HG03097 (cell line): ENCODE measurements around the gene MRPL39.
A peak's percentile ranks its signal among the peaks of the same experiment; 100 is the strongest.
"Not testable (repeated sequence)": the region's sequence is repeated elsewhere in the genome, so short reads cannot be mapped to it uniquely, and the experiment has no call there.

Experiments
- ATAC-seq: cut with Tn5 transposase; IDR thresholded peaks from one replicate; pipeline ENCODE4 v1.9.1; 2021; ENCODE audit not compliant: unreplicated experiment, low FRiP score

MRPL39 gene

DNA sequence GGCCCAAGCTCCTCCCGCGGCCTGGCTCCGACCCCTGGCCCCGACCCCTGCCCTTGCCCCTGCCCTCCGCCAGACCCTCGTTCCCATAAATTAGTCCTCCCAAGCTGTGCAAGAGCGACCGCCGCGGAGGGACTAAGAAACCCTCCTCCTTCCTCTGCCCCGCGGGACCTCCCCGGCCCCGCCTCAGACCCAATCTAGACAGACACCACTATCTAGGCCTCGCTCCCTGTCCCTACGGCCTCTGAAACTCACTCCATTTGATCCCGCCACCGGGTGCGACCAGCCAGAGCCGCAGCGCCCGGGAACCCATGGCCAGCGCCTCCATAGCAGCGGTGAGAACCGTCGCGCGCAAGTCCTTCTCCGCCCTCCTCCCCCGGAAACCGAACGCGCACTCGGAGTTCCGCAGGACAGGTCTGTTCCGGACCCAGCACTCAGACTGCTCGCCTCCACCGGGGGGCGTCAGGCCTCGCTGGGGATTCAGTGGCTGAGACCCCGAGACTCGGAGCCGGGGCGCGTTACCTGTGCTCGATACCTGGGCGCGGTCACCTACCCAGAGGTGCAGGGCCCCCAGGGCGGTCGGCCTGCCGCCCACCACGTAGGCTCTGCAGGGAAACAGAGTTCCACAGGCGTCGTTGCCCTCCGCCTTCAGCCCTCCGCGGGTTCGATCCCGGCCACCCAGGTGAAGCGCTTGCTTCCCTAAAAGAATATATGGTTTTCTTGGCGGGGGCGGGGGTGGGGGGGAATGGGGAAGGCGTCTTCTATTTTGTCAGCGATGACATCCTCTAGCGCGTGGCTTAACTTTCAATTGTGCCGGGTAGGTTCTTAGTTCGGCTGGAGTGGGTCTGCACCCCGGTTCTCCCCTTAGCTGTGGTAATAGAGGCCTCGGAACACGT is at the start of gene MRPL39:
MRPL39 (minus strand) TSS at position 331 of the 893 bp plus-strand sequence; CDS start at position 325, 6 bp downstream.
- ATAC-seq: peak; percentile 92

DNA sequence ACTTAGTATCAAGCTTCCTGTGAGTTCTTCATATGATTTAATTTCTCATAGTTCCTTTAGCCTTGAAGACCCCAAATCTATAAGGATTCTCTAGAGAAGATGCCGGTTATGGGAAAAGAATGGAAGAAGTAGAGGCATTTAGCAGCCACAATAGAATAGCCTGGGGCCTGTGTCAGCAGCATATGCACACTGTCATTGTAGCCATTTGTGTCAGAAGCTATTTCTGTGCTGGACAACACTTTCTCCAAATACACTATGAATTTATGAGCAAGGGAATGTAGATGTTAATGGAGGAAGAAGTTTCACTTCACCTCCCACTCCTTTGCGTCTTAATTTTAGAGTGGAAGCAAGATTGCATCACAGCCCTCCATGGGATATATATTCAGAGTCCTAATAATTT is 49.1 kb upstream of the MRPL39 start:
- ATAC-seq: no peak

DNA sequence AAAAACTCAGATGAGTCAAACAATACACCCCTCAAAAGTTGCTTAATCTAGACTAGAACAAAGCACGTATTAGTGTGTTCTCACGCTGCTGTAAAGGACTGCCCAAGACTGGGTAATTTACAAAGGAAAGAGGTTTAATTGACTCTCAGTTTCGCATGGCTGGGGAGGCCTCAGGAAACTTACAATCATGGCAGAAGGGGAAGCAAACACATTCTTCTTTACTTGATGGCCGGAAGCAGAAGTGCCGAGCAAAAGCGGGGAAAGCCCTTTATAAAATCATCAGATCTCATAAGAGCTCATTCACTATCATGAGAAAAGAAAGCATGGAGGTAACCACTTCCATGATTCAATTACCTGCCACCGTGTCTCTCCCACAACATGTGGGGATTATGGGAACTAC is 41.9 kb upstream of the MRPL39 start:
- no peak for ATAC-seq

- no peak for ATAC-seq
These were observed 40.4 kb upstream of the MRPL39 start for GRCh38 chr21:25647647-25648046.

DNA sequence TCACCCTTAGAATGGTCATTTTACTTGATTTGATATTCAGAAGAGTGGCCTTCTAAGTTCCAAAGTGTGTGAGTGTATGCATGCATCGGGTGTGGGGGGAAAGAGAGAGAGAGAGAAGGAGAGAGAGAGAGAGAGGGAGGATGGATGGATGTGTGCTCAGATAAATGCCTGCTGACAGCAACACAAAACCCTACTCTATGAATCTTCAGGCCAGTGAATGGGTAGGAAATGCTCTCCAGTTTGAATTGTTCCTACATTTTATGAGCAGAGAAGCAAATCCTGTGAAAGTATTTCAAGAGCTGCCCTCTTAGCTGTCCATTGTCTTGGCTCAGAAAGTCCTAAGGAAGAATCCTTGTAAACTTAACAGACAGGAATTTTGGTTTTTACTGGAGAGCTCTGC is 39.2 kb upstream of the MRPL39 start:
- no peak for ATAC-seq

- ATAC-seq: no peak
These were observed 36.2 kb upstream of the MRPL39 start for GRCh38 chr21:25643486-25643885.

GRCh38 chr21:25640943-25641292 is 33.6 kb upstream of the MRPL39 start:
- ATAC-seq: no peak

DNA sequence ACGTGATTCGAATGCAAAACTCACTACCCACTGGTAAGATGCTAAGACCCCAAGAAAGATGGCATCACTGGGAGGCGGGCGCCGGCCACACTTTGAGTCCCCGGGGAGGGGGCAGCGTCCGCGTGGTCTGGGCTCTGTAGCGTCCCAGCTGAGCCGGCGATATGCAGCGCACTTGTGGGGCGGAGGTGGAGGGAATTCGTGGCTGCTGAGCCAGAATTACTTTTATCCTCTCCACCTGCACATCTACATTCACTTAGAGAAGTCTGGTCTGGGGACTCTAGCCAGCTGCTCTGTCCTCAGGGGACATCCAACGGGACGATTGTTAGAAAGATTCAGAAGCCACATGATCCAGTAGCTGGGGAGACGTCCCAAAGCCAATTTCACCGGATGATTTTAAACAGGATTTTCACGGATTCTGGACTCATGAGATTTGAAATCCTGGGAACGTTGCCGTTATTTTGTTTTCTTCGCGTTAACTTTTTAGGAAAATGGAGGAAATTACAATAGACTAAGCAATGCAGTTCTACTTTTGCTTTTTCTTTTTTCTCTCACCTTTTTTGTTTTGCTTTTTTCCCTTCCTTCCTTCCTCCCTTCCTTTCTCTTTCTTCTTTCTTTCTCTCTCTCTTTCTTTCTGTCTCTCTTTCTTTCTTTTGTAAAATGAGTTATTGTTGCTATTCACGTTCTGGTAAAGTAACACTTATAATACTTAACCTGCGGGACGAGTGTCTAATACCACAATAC is 33.1 kb upstream of the MRPL39 start:
- no peak for ATAC-seq

DNA sequence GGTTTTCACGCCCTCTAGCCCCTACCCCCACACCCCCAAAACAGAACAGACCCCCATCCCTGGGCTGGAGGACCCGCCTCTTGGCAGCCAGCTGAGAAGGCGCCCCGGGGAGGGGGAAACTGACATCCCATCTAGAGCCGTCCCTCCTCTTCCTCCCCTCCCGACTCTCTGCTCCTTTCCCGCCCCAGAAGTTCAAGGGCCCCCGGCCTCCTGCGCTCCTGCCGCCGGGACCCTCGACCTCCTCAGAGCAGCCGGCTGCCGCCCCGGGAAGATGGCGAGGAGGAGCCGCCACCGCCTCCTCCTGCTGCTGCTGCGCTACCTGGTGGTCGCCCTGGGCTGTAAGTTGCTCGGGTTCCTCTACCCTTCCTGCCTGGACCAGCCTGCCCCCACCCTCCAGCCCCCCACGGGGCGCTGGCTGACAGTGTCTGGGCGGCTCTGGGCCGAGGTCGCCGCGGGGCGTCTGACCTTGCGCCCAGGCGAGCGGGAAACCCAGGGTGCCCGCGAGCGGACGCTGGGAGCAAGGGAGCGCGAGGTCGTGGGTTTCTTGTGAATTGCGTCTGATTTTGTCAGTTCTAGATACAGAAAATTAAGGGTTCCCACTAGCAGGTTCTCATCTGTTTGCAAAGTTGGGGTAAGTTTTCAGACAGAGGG is 32.4 kb upstream of the MRPL39 start:
- no peak for ATAC-seq

GRCh38 chr21:25638660-25639550 is 31.6 kb upstream of the MRPL39 start, which contains the start of gene JAM2:
TSS of gene JAM2 (plus strand) at chr21:25639258. CDS start at chr21:25639822, 564 bp downstream.
- ATAC-seq: no peak

- no peak for ATAC-seq
These were observed 30.8 kb upstream of the MRPL39 start for GRCh38 chr21:25637851-25638659.

DNA sequence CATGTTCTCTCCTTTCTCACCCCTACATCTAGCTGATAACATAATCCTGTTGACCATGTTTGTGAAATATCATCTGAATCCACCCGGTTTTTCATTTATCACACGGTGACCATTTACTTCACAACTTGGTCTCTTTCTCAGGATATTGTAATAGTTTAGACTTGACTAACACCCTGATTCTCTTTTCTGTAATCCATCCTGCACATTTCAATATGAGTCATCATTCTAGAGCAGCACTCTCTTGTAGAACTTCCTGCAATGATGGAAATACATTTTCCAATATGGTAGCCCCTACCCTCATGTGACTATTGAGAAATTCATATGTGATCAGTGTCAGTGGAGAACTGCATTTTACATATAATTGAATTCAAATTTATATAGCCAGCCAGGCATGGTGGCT is 29.4 kb upstream of the MRPL39 start:
- no peak for ATAC-seq

DNA sequence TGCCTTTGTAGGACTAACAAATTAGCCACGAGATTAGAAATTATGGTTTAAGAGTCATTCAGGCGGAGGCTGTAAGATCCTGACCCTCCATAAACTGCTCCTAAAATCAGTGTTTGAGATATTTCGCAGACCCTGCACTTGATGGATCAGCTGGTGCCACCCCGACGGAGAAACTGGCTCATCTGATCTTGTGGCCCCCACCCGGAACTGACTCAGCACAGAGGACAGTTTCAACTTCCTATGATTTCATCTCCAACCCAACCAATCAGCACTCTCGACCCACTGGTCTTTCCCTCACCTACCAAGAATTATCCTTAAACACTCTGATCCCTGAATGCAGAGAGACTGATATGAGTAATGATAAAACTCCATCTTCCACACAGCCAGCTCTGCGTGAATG is 28.0 kb upstream of the MRPL39 start:
- ATAC-seq: no peak

- no peak for ATAC-seq
These were observed 25.0 kb upstream of the MRPL39 start for GRCh38 chr21:25632296-25632695.

GRCh38 chr21:25626757-25627156 is 19.5 kb upstream of the MRPL39 start:
- no peak for ATAC-seq

DNA sequence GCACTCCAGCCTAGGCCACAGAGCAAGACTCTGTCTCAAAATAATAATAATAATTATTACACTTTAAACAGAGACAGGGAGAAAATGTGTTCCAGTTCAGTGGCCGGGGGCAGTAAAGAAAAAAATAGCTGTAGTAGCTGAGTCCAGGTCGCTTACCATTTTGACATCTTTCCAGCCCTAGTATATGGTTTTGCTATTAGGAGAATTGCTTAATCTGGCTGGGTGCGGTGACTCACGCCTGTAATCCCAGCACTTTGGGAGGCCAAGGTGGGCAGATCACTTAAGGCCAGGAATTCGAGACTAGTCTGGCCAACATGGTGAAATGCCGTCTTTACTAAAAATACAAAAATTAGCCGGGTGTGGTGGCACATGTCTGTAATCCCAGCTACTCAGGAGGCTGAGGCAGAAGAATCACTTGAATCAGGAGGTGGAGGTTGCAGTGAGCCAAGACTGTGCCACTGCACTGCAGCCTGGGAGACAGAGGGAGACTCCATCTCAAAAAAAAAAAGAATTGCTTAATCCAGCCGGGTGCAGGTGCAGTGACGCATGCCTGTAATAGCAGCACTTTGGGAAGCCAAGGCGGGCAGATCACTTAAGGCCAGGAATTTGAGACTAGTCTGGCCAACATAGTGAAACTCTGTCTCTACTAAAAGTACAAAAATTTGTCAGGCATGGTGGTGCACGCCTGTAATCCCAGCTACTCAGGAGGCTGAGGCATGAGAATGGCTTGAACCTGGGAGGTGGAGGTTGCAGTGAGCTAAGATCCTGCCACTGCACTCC is 18.7 kb upstream of the MRPL39 start:
- ATAC-seq: not testable (repeated sequence)

GRCh38 chr21:25625036-25625435 is 17.8 kb upstream of the MRPL39 start:
- ATAC-seq: no peak

DNA sequence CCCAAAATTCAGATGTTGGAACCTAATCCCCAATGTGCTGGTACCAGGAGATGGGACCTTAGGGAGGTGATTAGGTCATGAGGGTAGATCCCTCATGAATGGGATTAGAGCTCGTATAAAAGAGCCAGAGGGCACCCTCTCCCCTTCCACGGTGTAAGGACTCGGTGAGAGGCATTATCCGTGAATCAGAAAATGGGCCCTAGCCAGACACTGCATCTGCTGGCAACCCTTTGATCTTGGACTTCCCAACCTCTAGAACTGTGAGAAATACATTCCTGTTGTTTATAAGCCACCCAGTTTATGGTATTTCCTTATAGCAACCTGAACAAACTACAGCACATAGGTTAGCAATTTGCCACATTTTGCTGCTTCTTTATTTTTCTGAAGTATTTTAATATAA is 17.2 kb upstream of the MRPL39 start:
- ATAC-seq: no peak

DNA sequence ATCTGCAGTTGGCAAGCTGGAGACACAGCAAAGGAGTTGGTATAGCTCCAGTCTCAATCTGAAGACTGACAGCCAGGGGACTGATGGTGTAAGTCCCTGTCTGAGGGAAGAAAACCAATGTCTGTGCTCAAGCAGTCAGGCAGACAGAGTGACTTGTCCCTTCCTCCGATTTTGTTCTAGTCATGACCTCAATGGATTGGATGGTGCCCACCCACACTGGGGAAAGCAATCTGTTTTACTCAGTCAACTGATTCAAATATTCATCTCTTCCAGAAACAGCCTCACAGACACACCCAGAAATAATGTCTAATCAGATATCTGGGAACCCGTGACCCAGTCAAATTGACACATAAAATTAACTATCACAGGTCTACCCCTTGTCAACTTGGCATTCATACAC is 11.9 kb upstream of the MRPL39 start:
- ATAC-seq: no peak
